Stimulated activated CD4-positive, alpha-beta T cell treated with anti-CD3 and anti-CD28 coated beads, Interleukin-15, amount 100 ng/mL, for 48 hours (primary cell): ENCODE data around the gene CRIM1.

Experiments
- DNase-seq, 2 donors: peaks; one replicate each; pipeline ENCODE4 v3.0.0-alpha.2; 2020; ENCODE audit warnings: low read depth in 2 of 2

The CRIM1 gene

GRCh38 chr2:36520431-36520830 lies 164.9 kb downstream of the CRIM1 start:
- no peak for DNase-seq

- no peak for DNase-seq
These were observed 167.6 kb downstream of the CRIM1 start for GRCh38 chr2:36523153-36523552.

GRCh38 chr2:36525245-36525644 lies 169.7 kb downstream of the CRIM1 start:
- DNase-seq = no peak

GRCh38 chr2:36526226-36526625 lies 170.6 kb downstream of the CRIM1 start:
- no peak for DNase-seq

GRCh38 chr2:36528274-36528673 lies 172.7 kb downstream of the CRIM1 start:
- no peak for DNase-seq

- DNase-seq = no peak
These were observed 173.3 kb downstream of the CRIM1 start for GRCh38 chr2:36528766-36529392.

- DNase-seq = no peak
These were observed 174.8 kb downstream of the CRIM1 start for GRCh38 chr2:36530178-36530982.

GRCh38 chr2:36530983-36531354 lies 175.4 kb downstream of the CRIM1 start:
- DNase-seq = no peak

- DNase-seq = no peak
These were observed 178.8 kb downstream of the CRIM1 start for GRCh38 chr2:36534275-36534799.

GRCh38 chr2:36535099-36535498 lies 179.5 kb downstream of the CRIM1 start:
- no peak for DNase-seq

GRCh38 chr2:36536776-36537175 lies 181.2 kb downstream of the CRIM1 start:
- no peak for DNase-seq

- DNase-seq = no peak
These were observed 182.8 kb downstream of the CRIM1 start for GRCh38 chr2:36538335-36538734.

- no peak for DNase-seq
These were observed 184.1 kb downstream of the CRIM1 start for GRCh38 chr2:36539631-36540030.

- no peak for DNase-seq
These were observed 185.6 kb downstream of the CRIM1 start for GRCh38 chr2:36540986-36541754.

GRCh38 chr2:36541891-36542595 lies 186.5 kb downstream of the CRIM1 start:
- no peak for DNase-seq

GRCh38 chr2:36544638-36545338 lies 189.2 kb downstream of the CRIM1 start:
- DNase-seq = no peak

- no peak for DNase-seq
These were observed 190.4 kb downstream of the CRIM1 start for GRCh38 chr2:36545871-36546416.

- DNase-seq = no peak
These were observed 192.3 kb downstream of the CRIM1 start for GRCh38 chr2:36547906-36548305.

- DNase-seq = no peak
These were observed 193.6 kb downstream of the CRIM1 start for GRCh38 chr2:36549165-36549574.

- no peak for DNase-seq
These were observed 194.4 kb downstream of the CRIM1 start for GRCh38 chr2:36550006-36550405.

GRCh38 chr2:36553683-36554082 lies 198.1 kb downstream of the CRIM1 start:
- DNase-seq = no peak
